Dermis microvascular lymphatic vessel endothelial cell (primary cell): ENCODE results near the gene NEDD4L. TPM values are rescaled to one million over a fixed set of nuclear protein-coding genes. Genes with fewer than 3 reads are reported as not detected.
"Not testable (repeated sequence)": the region's sequence is repeated elsewhere in the genome, so short reads cannot be mapped to it uniquely, and the experiment has no call there.

ENCODE experiments used
- DNase-seq, 2 donors: peaks; one replicate each; pipeline versions ENCODE4 v3.0.0 to v3.0.0-alpha.2; 2010; ENCODE audit warnings: low read depth in 2 of 2
- total RNA-seq: library from RNA; depleted of rRNA; stranded (reverse); fragments of >200 nt; gene quantifications from 2 replicates; pipeline ENCODE4 v1.2.1, GENCODE V29; 2014

Gene NEDD4L
- 6.8 and 9.2 TPM in 2 replicates for total RNA-seq

- peak; percentile 68 to 86 for DNase-seq
Measured at GRCh38 chr18:58043491-58044369, at the start of gene NEDD4L. Gene NEDD4L (plus strand): TSS chr18:58044226. CDS start chr18:58044661, 435 bp downstream.

- no peak for DNase-seq
Measured at GRCh38 chr18:57995331-57995730, 48.7 kb upstream of the NEDD4L start.

DNA sequence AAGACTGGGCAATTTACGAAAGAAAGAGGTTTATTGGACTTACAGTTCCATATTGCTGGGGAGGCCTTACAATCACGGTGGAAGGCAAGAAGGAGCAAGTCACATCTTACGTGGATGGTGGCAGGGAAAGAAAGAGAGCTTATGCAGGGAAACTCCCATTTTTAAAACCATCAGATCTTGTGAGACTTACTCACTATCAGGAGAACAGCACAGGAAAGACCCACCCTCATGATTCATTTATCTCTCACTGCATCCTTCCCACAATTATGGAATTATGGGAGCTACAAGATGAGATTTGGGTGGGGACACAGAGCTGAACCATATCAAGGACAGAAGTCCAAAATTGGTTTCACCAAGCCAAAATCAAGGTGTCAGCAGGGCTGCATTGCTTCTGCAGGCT lies 47.1 kb upstream of the NEDD4L start:
- DNase-seq: not testable (repeated sequence)

DNA sequence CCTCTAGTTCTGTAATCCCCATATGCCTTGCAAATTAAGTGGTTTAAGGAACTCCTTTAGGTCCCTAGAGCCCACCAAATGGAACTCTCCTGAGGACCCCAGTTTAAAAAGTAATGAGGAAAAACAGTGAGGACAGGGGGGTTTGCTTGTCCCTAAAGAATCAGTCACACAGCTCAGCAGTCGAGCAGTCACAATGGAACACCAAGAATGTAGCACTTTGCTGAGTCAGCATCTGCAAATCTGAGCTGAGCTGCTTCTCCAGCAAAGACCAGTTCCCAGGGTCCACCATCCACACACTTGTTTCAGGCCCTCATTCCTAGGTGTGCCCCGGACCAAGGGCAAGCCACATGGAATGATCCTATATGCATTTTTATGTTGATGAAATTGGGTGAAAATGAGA lies 46.2 kb upstream of the NEDD4L start:
- no peak for DNase-seq

DNA sequence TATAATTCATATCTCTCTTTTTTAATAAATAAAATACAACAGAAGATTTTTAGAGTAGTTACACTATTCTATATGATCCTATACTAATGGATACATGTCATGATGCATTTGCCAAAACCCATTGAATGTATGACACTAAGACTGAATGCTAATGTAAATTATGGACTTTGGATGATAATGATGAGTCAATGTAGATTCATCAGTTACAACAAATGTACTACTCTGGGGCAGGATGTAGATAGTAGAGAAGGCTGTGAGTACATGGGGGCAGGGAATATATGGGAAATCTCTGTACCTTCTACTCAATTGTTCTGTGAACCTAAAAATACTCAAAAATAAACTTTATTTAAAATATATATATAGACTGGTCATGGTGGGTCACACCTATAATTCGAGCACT lies 45.6 kb upstream of the NEDD4L start:
- DNase-seq: no peak

GRCh38 chr18:58004317-58004716 lies 39.7 kb upstream of the NEDD4L start:
- DNase-seq: no peak

DNA sequence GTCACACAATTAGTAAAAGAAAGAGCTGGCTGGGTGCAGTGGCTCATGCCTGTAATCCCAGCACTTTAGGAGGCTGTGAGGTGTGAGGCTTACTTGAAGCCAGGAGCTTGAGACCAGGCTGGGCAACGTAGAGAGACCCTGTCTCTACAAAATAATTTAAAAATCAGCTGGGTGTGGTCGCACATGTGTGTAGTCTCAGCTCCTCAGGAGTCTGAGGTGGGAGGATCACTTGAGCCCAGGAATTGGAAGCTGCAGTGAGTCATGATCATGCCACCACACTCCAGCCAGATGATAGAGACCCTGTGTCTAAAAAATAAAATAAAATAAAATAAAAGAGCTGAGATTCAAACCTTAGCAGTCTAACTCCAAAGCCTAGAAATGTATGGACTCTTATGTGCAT lies 39.0 kb upstream of the NEDD4L start:
- no peak for DNase-seq

GRCh38 chr18:58005885-58006523 lies 38.0 kb upstream of the NEDD4L start:
- DNase-seq: no peak

DNA sequence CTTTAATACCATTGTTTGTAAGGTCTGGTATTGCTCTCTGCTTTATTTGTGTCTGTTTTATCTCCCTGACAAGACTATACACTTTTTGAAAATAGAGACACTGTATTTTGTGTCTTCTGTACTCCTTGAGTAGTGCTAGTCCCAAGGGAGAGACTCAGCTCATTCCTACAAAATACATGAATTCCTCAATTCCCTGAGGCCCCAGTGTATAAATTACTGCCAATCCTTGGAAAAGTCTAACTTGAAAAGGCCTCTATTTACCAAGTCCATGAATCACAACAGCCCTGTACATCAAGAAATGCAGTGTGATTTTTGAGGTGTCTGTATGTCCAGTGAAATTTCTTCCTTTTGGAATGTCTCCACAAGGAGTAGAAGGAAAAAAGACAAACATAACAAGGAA lies 34.9 kb upstream of the NEDD4L start:
- DNase-seq: no peak

GRCh38 chr18:58010265-58010664 lies 33.8 kb upstream of the NEDD4L start:
- DNase-seq: no peak

GRCh38 chr18:58012356-58012755 lies 31.7 kb upstream of the NEDD4L start:
- DNase-seq: no peak

DNA sequence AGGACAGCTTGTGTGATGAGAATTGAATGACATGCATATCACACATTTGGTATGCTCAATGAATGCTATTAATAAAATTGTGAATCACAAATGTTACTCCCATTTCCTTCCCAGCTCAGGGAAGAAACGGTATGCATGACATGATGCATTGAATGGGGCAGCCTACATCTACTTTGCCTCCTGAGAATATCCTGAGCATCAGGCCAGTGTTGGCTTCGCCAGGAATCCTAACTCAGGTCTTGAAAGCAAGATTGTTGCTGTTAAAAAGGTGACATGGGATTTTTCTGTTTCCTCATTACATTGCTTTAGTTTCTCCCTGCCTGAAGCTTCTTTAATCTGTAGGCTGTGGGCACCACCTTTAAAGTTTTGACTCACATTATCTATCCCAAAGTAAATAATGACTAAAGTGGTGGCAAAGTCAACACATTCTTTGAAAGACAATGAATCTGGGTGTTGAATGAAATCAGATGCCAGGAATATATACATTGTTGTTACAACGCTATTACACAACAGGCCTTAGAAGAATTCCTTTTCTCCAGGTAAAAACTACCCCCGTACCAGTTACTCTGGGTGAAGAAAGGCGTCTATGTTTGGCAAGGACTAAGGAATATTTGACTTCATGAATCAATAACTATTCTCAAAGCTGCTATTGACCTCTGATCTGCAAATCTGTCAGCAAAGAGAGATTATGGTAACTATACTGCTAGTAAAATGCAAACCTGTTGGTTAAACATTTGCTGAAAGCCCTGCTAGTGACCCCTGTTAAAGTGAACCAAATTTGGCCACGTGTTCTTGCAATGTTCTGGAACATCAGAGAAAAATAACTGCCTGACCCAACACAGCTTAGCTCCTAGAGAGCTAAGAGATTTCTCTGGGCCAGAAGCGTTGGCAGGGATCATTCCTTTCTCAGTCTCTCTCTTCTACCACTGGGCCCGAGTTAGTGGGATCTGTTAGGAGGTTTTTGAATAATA lies 30.5 kb upstream of the NEDD4L start:
- DNase-seq: peak in 1 of 2 donors; percentile 16

GRCh38 chr18:58015065-58015780 lies 28.8 kb upstream of the NEDD4L start:
- DNase-seq: no peak

GRCh38 chr18:58017267-58017666 lies 26.8 kb upstream of the NEDD4L start:
- DNase-seq: no peak

- DNase-seq: no peak
Measured at GRCh38 chr18:58020567-58021107, 23.4 kb upstream of the NEDD4L start.

DNA sequence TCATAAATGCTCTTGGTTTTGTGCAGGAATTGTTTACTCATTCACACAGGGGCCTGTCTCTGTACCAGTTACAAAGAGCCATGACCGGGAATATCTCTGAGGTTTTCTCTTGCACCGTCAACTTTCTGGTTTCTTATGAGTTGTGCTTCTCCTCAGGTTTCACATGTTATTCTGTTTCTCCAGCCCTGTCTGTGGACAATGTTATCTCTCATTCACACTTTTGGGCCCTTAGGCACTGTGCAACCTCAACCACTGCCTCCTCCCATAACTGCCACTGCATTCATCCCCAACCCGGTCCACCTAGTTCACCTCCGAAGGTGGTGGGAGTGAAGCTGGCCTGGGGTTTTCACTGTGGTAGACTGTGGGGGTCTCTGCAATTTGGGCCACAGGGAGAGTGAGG lies 22.5 kb upstream of the NEDD4L start:
- no peak for DNase-seq

GRCh38 chr18:58023108-58023507 lies 20.9 kb upstream of the NEDD4L start:
- no peak for DNase-seq

GRCh38 chr18:58024139-58024538 lies 19.9 kb upstream of the NEDD4L start:
- no peak for DNase-seq

- DNase-seq: no peak
Measured at GRCh38 chr18:58025205-58025604, 18.8 kb upstream of the NEDD4L start.

DNA sequence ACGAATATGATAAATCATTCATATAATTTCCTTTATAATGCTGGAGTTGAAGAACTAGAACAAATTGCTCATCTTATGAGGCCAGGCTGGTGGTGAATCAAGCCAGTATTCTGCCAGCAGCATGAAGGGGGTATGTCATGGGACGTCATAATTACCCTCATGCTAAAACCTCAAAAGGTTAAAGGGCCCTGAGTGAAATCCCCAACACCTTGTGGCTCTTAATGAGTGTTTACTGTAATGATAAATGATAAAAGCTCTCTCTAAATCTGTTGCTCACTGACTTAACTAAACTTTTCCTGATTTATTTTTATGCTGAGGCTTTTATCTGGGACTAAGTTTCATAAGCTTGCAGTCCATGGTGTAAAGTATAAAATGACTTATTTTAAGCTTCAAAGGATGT lies 18.3 kb upstream of the NEDD4L start:
- DNase-seq: no peak

DNA sequence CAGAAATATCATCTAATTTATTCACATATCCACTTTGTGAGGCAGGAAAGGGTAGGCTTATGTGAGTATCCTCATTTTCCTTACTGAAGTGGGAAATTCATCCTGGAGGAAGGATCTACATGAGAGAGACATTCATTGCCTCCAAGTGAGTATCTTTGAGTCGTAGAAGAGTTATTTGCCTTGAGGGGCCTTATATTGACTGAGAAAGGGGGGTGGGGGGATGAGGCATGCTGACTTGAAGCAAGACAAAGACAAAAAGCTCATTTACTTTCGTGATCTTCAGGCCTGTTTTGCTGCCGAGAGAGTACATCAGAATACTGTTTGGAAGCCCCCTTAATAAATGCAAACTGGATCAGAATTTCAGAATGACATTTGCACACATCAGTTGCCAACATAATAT lies 17.6 kb upstream of the NEDD4L start:
- DNase-seq: no peak
